GM19240 (cell line): ENCODE measurements around the gene FXN.
"Not testable (repeated sequence)": the region's sequence is repeated elsewhere in the genome, so short reads cannot be mapped to it uniquely, and the experiment has no call there.

Experiments
- DNase-seq: peaks from one replicate; pipeline ENCODE4 v3.0.0; 2011; ENCODE audit warnings: low spot score; ENCODE audit not compliant: insufficient read length

FXN gene

DNA sequence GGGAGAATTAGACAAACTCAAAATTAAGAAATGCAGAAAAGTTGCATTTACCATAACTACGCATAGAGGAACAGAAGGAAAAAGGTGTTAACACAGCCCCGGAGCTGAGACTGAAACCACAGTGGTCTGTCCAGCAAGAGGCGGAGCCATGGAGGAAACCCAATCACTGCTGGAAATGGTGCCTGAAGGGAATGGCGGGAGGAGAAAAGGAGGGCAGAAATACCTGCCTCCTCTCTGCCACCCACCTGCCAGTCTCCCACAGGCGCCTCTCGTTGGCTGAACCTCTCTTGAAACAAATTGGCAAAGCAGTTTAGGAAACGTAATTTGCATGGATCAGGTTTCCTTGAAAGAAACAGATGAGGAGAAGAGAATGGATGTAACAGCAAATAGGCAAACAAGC is 11.9 kb upstream of the FXN start:
- no peak for DNase-seq

DNA sequence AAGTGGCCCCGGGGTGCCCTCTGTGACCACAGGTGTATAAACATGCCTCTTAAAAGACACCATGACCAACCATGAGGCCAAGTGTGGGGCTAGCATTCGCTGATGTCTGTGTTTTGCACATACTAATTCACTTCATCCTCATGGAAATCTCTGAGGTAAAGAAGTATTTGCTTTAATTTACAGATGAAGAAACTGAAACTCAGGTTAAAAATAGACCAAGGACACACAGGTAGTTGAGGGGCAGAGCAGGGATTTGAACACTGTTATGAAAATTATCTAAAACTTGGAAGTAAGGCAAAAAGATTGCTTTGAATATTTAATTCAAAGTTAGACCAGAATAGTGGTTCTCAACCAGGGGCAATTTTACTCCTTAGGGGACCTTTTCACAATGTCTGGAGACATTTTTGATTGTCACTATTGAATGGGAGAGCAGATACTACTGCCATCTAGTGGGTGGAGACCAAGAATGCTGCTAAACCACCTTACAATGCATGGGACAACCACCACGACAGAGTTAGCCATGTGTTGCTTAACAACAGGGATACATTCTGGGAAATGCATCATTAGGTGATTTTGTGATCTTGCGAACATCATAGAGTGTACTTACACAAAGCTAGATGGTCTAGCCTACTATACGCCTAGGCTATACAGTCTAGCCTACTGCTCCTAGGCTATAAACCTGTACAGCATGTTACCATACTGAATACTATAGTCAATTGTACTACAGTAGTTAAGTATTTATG is 8.0 kb upstream of the FXN start:
- DNase-seq, result no peak

DNA sequence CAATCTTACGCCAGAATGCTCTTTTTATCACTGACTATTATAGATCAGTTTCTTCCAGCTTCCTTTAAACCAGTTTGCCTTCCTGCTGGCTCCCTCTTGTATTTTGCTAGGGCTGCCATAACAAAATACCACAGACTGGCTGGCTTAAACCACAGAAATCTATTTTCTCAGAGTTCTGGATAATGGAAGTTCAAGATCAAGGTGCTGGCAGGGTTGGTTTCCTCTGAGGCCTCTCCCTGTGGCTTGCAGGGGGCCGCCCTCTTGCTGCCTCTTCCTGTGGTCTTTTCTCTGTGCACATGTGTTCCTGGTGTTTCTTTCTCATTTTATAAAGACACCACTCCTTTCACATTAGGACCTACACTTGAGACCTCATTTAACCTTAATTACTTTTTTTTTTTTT is 6.8 kb upstream of the FXN start:
- no peak for DNase-seq

- DNase-seq, result no peak
Observed at GRCh38 chr9:69029535-69029934, 6.0 kb upstream of the FXN start.

DNA sequence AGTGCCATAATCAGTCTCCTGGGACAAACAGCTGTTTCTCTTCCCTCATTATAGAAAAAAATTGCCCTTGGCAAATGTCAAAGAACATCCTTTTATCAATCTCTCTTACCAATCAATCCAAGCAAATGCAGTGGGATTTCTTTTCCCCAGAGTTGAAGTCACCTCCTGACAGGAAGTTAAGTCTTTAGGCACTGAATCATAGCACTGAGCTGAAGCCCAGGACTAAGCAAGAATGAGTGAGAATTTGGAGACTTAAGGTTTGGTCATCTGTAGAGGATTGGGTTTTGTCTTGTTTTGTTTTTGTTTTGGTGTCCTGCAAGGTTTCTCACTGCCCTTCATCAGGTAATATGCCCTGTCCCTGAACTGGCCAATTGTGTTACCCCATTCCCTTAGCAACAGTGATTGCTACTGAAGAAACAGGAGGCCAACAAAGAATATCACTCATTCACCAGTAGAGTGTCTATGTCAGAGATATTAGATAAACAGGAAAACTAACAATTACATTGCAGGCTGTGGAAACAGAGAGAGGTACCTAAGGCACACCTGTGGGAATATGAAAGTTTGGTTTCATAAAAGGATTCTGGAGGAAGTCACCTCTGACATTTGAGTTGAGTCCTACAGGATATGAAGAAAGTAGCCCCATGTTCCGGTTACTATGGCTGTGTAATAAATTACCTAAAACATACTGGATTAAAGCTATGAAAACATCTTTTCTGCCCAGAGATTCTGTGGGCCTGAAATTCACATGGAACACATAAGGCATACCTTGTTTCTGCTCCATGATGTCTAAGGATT is 4.5 kb upstream of the FXN start:
- no peak for DNase-seq

DNA sequence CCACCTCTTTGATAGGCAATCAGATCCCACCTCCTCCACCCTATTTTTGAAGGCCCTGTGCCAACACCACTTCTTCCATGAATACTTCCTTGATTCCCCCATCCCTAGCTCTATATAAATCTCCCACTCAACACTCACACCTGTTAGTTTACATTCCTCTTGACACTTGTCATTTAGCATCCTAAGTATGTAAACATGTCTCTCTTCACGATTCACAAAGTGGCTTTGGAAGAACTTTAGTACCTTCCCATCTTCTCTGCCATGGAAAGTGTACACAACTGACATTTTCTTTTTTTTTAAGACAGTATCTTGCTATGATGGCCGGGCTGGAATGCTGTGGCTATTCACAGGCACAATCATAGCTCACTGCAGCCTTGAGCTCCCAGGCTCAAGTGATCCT is 1.5 kb upstream of the FXN start:
- DNase-seq, result no peak

GRCh38 chr9:69036309-69036708 is 757 bp downstream of the FXN start:
- DNase-seq, result no peak

GRCh38 chr9:69036799-69037198 is 1.2 kb downstream of the FXN start:
- DNase-seq, result no peak

GRCh38 chr9:69040646-69041045 is 5.1 kb downstream of the FXN start:
- DNase-seq, result no peak

DNA sequence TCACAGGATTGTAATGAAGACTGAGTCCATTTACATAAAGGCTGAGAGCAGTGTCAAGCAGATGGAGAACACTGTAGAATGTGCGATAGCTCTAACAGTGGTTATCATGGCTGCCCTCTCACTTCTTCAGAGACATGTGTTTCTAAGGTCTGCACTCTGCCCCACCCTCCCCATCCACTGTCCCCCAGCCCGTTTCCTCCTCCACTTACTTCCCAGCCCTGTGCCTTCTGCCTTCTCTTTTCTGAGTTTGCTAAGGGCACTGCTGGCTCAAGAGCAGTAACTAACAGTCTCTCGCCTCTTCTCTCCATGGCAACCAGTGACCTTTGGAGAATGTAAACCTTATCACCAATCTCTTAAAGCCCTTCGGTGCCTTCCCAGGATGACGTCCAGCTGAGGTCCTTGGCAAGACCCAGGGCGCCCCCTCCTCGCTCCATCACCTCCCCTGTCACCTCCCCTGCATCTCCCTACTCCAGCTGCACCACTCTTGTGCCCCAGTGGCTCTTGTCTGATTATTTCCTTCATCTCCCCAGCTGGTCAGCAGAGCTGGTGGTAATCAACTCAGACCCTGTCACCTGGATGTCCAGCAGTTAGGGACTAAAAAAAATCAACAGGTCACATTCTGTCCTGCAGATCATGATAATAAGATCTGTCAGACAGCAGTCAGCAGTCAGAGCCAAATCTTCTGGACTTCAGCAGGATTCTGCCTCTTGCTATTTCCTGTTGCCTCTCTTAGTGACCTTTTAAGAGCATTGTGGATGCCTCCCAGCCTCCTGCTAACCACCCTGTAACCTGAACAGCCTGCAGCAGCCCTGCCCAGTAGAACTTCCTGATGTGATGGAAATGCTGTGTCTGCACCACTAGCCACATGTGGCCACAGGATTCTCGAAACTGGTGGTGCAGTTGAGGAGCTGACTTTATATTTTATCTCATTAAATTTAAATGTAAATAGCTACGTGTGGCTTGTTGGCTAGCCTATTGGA is 9.0 kb downstream of the FXN start:
- no peak for DNase-seq

DNA sequence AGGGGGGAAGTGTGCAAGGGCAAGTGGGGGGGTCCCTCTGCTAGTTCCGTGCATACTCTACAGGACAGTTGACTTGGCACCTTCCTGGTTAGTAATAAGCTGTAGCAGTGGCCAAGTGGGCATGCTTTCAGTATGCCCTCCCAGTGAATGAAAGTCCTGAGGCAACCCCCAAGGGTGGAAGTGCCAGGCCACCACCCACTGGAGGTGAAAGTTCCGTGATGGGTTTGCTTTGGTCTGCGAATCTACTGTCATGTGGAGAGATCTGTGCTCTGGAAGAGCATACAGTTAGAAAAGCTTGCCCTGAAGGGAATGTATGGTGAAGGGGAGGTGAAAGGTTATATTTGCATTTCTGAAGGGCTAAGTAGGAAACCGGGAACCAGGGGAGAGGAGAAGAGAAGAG is 10.3 kb downstream of the FXN start:
- no peak for DNase-seq

- no peak for DNase-seq
Observed at GRCh38 chr9:69046723-69047122, 11.2 kb downstream of the FXN start.

GRCh38 chr9:69047371-69047770 is 11.8 kb downstream of the FXN start:
- DNase-seq, result no peak

GRCh38 chr9:69049094-69049493 is 13.5 kb downstream of the FXN start:
- DNase-seq, result no peak

- DNase-seq, result not testable (repeated sequence)
Observed at GRCh38 chr9:69050936-69051335, 15.4 kb downstream of the FXN start.

- DNase-seq, result no peak
Observed at GRCh38 chr9:69054989-69055388, 19.4 kb downstream of the FXN start.

GRCh38 chr9:69056191-69056815 is 20.8 kb downstream of the FXN start:
- no peak for DNase-seq

DNA sequence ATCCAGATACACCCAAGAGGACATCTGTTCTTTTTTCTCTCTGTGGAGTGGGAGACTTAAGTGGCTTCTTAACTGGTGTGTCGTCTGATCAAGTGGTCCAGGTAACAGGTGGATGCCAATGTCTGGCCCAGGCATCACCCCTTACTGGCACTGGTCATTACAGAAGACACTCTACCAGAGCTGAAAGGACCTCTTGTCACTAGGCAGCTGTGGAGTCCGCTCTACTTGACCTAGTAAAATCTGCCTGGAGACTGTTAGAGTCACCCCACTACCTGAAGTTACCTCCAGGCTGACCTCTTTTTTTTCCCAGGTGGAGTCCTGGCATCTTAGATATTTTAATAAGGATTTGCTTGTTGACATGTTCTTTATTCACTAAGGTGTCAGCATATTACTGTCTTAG is 22.5 kb downstream of the FXN start:
- DNase-seq, result no peak

DNA sequence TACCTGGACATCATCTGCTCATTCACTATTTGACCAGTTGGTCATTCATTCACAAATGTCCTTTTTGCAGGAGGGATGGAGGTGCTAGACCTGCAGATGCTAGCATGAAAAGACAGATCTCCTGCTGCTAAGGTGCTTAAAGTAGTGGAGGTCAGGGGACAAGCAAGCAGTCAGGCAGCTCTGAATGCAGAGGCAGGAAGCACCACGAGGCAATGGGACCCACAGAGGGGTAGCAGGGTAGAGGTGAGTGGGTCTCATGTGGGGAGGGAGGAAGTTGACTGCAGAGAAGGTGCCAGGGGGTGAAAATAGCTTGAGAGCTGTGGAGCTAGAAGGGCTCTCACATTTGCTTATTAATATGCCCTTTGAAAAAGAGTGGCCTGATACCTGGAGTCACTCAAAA is 25.2 kb downstream of the FXN start:
- no peak for DNase-seq

DNA sequence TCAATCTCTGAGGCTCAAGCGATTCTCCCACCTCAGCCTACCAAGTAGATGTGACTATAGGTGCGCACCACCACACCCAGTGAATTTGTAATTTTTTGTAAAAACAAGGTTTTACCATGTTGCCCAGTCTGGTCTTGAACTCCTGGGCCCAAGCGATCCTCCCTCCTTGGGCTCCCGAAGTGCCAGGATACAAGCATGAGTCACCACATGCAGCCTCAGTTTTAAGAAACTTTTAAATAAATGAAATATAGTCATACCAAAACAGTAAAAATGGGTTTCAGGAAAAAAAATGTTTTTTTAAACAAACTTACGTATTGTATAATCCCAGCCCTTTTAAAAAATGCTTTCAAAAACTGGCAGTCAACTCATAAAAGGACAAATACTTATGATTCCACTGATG is 26.6 kb downstream of the FXN start:
- no peak for DNase-seq

- DNase-seq, result no peak
Observed at GRCh38 chr9:69063839-69064238, 28.3 kb downstream of the FXN start.
